PFSK-1 (cell line): ENCODE results near the gene LZTR1.

Experiments used
- FOXP2 ChIP-seq: optimal IDR thresholded peaks from 2 replicates; pipeline ENCODE3; 2011; ENCODE audit warnings: borderline replicate concordance, control low read depth, inconsistent platforms; ENCODE audit not compliant: insufficient read depth; ENCODE audit errors: extremely low read length, extremely low read depth
- POLR2AphosphoS5 ChIP-seq: IDR thresholded peaks from 2 replicates; pipeline ENCODE4 v1.6.1; 2012; ENCODE audit warnings: low read depth, mild to moderate bottlenecking, control low read depth, low read length, moderate library complexity
- SIN3A ChIP-seq: IDR thresholded peaks from 2 replicates; pipeline ENCODE4 v1.6.1; 2012; ENCODE audit warnings: mild to moderate bottlenecking, low read length, moderate library complexity, borderline replicate concordance; ENCODE audit not compliant: insufficient read depth
- TAF1 ChIP-seq: IDR thresholded peaks from 2 replicates; pipeline ENCODE4 v1.6.1; 2012; ENCODE audit warnings: low read length, control low read depth, borderline replicate concordance; ENCODE audit not compliant: insufficient read depth
- TF ChIP-seq, protein P1 (sequence below), 2 experiments: IDR thresholded peaks; 2 replicates each; pipeline versions ENCODE4 v1.6.1 to v1.8.0; 2011 to 2012; ENCODE audit warnings: low read depth in 2 of 2, low read length in 2 of 2, control low read depth in 1 of 2, inconsistent platforms in 1 of 2, mild to moderate bottlenecking in 1 of 2, moderate library complexity in 1 of 2; ENCODE audit not compliant: insufficient read depth in 1 of 2

The LZTR1 gene

DNA sequence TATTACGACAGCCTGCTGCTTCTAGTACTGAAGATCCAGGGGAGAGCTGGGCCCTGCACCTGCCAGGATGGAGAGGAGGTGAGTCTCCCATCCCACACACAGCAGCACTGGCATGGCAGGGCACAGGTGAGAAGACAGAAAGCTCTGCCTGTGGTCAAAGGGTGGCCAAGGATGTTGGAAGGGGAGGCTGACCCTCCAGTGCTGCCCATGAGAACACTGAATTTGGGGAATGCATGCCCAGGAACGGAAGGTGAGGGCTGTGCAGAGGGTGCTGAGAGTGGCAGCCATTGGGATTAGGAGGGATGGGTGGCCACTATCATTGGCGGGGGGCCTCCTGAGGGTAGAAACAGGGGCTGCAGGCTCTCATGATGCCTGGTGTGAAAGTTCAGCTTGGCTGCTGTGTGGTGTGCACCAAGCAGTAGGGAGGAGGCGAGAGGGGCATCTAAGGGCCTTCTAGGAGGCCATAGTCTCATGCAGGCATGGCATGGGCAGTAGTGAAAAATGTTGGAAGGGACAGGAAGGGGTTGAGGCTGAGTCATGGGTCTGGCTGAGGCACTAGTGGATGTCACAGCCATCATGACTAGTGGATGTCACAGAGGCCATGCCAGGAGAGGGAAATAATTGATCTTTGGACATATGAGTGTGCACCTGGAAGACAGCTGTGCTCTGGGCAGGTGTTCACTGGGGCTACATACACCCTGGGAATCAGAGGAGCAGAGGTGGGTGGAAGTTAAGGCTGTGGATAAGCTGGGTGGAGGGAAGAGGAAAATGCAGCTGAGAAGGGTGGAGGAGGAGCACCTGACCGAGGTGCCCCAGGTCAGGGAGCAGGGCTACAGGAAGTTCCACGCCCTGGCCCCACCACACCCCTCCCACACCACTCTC, 61.1 kb downstream of the LZTR1 start:
- no peak for TF ChIP-seq POLR2AphosphoS5
- TF ChIP-seq, protein P1, sequence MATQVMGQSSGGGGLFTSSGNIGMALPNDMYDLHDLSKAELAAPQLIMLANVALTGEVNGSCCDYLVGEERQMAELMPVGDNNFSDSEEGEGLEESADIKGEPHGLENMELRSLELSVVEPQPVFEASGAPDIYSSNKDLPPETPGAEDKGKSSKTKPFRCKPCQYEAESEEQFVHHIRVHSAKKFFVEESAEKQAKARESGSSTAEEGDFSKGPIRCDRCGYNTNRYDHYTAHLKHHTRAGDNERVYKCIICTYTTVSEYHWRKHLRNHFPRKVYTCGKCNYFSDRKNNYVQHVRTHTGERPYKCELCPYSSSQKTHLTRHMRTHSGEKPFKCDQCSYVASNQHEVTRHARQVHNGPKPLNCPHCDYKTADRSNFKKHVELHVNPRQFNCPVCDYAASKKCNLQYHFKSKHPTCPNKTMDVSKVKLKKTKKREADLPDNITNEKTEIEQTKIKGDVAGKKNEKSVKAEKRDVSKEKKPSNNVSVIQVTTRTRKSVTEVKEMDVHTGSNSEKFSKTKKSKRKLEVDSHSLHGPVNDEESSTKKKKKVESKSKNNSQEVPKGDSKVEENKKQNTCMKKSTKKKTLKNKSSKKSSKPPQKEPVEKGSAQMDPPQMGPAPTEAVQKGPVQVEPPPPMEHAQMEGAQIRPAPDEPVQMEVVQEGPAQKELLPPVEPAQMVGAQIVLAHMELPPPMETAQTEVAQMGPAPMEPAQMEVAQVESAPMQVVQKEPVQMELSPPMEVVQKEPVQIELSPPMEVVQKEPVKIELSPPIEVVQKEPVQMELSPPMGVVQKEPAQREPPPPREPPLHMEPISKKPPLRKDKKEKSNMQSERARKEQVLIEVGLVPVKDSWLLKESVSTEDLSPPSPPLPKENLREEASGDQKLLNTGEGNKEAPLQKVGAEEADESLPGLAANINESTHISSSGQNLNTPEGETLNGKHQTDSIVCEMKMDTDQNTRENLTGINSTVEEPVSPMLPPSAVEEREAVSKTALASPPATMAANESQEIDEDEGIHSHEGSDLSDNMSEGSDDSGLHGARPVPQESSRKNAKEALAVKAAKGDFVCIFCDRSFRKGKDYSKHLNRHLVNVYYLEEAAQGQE (IDR thresholded peaks at IDR 0.05; ENCODE audit: insufficient read depth in 1 of 2, low read depth in 2 of 2, low read length in 2 of 2): no peak
- no peak for TF ChIP-seq TAF1
- no peak for TF ChIP-seq SIN3A
- no peak for TF ChIP-seq FOXP2

DNA sequence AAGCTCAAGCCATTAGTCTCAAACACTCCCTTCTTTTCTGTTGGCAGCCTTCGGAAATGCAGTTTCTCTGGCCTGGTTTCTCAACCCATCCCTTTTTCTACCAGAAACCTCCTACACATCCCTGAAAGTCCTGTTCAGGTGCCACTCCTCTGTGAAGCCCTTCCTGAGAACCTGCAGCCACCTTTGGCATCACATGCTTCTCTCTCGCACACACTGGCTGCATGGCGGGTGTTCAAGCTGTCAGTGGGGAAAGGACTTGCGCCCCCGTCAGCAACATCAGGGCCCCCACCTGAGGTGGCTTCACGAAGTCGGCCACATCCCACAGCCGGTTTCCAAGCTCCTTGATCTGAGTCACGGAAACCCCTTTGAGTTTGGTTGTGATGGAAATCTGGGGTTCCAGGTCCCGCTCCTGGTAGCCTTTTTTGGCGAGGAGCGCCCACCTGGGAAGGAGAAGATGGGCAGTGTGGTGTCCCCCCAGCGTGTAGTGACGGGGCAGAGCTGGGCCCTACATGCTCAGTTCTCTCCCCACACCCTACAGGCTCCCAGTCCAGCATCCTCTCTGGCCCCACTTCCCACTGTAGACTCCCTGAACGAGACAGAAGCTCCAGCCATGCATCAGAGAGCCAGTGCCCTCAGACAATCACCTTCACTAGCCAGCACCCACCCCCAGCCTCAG, 61.9 kb downstream of the LZTR1 start:
- no peak for TF ChIP-seq POLR2AphosphoS5
- no peak for TF ChIP-seq SIN3A
- TF ChIP-seq TAF1: no peak
- no peak for TF ChIP-seq FOXP2
- TF ChIP-seq, protein P1 (IDR thresholded peaks at IDR 0.05; ENCODE audit: insufficient read depth in 1 of 2, low read depth in 2 of 2, low read length in 2 of 2): no peak

DNA sequence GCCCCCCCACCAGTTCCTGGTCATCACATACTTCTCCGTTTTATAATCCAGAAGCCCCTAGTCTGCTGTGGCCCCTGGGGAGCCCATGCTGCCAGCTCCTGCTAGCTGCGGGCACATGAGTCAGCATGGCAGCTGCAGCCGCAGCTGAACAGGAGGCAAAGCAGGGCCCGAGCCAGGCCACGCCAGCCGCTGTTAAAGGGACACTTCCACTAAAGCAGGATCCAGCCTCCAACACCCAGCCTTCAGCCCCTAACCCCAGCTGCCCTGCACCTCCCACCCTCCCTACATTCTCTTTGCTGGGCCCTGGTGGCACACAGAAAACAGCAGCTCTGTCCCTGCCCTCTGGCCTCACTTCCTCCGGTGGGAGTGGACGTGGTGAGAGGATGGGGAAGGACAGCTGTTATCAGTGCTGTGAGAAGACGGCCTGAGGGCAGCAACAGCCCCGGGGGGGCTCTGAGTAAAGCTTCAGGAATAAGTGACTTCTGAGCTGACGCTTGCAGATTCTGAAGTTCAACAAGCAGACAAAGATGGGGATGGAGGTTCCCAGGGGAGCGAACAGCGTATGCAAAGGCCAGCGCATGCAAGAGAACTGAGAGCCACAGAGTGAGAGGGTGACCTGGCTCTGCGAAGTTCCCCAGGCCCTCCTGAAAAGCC, 63.0 kb downstream of the LZTR1 start:
- TF ChIP-seq POLR2AphosphoS5 (no peak), FOXP2 (no peak), TAF1 (no peak), SIN3A (no peak)
- TF ChIP-seq, protein P1 (IDR thresholded peaks at IDR 0.05; ENCODE audit: insufficient read depth in 1 of 2, low read depth in 2 of 2, low read length in 2 of 2): no peak

DNA sequence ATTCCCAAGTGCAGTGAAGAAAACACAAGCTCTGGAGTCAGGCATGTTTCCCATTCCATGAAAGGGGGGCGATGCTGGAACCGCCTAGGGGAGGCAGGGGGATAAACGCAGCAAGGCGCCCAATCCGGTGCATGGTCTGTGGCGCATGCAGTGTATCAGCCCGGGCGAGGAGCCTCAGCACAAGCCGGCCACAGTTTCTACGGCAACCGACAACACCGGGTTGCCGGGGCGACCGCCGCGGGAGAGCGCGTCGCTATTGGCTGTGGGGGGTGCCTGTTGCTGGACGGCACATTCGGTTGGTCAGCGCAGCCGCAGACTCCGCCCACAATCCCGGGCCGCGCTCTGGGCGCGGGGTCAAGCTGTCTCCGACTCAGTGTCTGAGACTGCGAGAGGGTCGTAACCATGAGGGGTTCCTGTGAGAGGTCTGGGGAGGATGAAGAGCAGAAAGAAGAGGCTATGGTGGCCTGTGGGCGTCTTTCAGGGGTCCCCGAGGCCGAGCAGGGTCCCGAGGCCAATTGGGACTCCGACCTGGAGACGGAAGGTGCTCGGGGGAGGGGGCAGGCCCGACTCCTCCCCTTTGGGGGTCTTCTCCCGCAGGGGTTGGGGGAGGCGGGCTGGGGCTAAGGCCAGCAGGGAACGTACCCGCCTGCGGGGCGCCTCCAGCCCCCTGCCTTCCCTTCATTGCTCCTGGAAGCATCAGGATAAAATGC, 63.6 kb downstream of the LZTR1 start, which contains the start of gene LRRC74B:
TSS of gene LRRC74B (plus strand) at position 362 of the 710 bp plus-strand sequence. CDS start at position 403, 41 bp downstream.
- no peak for TF ChIP-seq TAF1
- peak; percentile 37 for TF ChIP-seq FOXP2
- TF ChIP-seq, protein P1 (IDR thresholded peaks at IDR 0.05; ENCODE audit: insufficient read depth in 1 of 2, low read depth in 2 of 2, low read length in 2 of 2): no peak
- peak; percentile 31; the same call in 1 of the 2 replicates for TF ChIP-seq SIN3A
- no peak for TF ChIP-seq POLR2AphosphoS5
